Coronary artery (tissue), 2 donors: ENCODE measurements around the gene SHISA5.
A peak's percentile ranks its signal among the peaks of the same experiment; 100 is the strongest.

ENCODE experiments used
- DNase-seq: peaks from one replicate; pipeline ENCODE4 v3.0.0-alpha.2; 2017; ENCODE audit warnings: low spot score
- H3K27ac ChIP-seq, 2 donors: fragments of 200-600 bp; sonication (generic); one replicate each; pipeline ENCODE4 v1.5.1; 2016 to 2019
- H3K4me3 ChIP-seq: fragments of 200-600 bp; sonication (generic); 2 replicates; pipeline ENCODE4 v1.5.1; 2016; ENCODE audit warnings: mild to moderate bottlenecking, moderate library complexity
- TF ChIP-seq, protein P1 (sequence below): fragments of 200-600 bp; sonication (generic); IDR thresholded peaks from one replicate; pipeline ENCODE4 v1.5.1; 2019; ENCODE audit warnings: antibody characterized with exemption

The SHISA5 gene

DNA sequence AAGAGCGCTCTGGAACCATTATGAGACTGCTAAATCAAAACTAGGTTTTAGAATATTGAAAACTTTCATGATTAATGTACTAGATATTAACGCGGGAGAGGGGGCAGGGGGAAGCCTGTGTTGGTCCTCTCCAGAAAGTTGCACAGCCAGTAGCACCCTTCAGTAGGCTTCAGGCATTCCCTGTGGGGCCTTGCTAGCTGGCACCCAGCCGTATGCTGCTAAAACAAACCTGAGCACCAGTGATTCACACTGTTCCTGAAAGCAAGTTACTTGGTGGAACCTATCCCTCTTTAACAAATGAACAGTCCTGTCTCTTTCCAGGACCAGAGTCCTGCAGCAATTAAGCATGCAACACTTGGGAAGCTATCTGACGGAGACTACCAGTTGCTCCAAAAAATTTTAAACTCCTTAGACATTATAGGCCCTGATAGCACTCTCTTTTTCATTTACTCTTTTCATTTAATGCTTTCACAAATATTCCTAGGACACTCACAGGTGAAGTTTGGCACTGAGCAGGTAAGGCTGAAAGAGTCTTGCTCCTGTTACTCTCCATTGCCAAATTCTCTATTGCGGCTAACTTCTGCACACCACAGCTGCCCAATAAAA, 58.6 kb downstream of the SHISA5 start:
- TF ChIP-seq, protein P1, sequence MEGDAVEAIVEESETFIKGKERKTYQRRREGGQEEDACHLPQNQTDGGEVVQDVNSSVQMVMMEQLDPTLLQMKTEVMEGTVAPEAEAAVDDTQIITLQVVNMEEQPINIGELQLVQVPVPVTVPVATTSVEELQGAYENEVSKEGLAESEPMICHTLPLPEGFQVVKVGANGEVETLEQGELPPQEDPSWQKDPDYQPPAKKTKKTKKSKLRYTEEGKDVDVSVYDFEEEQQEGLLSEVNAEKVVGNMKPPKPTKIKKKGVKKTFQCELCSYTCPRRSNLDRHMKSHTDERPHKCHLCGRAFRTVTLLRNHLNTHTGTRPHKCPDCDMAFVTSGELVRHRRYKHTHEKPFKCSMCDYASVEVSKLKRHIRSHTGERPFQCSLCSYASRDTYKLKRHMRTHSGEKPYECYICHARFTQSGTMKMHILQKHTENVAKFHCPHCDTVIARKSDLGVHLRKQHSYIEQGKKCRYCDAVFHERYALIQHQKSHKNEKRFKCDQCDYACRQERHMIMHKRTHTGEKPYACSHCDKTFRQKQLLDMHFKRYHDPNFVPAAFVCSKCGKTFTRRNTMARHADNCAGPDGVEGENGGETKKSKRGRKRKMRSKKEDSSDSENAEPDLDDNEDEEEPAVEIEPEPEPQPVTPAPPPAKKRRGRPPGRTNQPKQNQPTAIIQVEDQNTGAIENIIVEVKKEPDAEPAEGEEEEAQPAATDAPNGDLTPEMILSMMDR: no peak
- Histone ChIP-seq H3K4me3 (no peak overlapping the region), H3K27ac (no peak overlapping the region)
- no peak for DNase-seq

DNA sequence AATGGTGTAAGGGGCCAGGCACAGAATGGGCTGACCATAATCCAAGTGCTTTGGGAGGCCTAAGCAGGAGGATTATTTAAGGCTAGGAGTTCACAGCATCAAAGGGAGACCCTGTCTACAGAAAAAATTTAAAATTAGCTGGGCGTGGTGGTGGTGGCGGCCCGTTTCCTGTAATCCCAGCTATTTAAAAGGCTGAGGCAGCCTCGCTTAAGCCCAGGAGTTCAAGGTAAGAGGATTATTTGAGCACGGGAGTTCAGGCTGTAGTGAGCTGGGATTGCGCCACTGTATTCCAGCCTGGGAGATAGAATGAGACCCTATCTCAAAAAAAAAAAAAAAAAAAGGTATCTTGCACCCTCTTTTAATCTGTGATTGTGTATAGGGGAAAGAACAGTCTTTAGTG, 62.0 kb downstream of the SHISA5 start:
- Histone ChIP-seq H3K27ac (no peak overlapping the region), H3K4me3 (peak overlapping the region; percentile 1)
- TF ChIP-seq, protein P1: no peak
- DNase-seq: no peak

DNA sequence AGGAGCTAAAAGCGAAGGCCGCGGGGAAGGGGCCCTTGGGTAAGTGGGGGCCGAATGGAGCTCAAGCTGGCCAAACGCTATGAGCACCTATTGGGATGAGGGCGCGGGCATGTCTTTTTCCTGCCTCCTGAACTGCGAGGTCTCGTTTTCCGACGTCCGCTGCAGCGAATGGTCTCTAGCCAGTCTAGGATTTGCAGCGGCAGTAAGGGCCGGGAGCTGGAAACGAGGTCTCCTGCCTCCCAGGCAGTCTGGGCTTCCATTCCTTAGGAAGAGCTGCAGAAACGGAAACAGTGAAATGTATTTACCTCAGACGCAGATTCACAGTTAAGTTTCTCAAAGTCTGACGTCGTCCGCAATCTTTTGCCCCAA, 63.4 kb downstream of the SHISA5 start:
- TF ChIP-seq, protein P1: no peak
- Histone ChIP-seq H3K4me3 (peak overlapping the region; percentile 94), H3K27ac (peak overlapping the region; percentile 82 to 97)
- peak; percentile 73 for DNase-seq

DNA sequence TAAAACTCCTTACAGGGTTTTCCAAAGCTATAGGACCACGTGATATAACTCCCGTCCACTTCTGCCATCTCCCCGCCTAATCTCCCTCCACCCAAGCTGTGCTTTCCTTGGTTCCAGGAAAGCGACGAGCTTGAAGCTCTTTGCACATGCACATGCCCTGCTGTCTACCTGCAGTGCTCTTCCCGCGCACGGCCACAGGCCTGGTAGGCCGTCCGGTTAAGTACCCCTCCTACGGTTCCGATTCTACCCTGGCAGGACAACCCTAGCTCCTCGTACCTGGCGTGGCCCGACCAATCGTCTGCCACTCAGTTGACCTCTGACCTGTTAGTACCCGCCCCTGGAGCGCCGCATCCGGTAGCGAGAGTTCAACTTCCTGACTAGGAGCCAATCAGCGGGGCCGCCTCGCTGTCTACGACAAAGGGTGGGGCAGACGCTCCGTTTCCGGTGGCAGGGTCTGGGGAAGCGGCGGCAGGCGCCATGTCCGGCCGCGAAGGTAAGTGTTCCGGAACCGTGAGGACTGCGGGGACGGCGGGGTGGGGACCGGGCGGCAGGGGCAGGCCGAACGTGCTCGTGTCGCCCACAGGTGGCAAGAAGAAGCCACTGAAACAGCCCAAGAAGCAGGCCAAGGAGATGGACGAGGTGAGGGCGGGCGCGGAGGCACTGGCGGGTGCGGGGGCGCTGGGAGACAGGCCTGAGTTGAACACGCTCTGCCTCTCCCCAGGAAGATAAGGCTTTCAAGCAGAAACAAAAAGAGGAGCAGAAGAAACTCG, 64.0 kb downstream of the SHISA5 start, which contains the start of the genes CCDC51 and TMA7:
Gene CCDC51, minus strand, starts transcription at position 300 of the 770 bp plus-strand sequence. CDS start 4,991 bp downstream, outside the sequence.
Gene TMA7, plus strand, starts transcription at position 438 of the 770 bp plus-strand sequence. Its CDS starts 40 bp downstream, at position 478.
- TF ChIP-seq, protein P1: no peak
- H3K27ac ChIP-seq: peak within 1 kb of the TSS; percentile 82 to 97
- DNase-seq: peak; percentile 99
- H3K4me3 ChIP-seq: peak within 1 kb of the TSS; percentile 94

DNA sequence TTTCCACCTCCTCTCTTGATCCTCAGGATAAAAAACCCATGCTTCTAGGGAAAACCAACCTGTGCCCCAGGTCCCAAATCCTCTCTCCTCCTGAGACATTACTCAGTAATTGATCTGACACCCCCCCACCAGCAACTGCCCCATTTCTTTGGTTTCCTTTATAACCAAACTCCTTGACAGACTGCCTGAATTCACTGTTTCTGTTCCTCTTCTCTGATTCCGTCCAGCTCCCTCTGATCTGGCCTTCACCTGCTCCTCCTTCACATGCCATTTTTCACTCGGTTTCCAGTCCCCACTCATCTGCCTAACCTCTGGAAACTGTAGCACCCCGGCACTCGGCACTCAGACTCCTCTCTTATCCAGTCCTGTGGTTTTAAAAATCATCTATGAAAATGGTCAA, 66.2 kb downstream of the SHISA5 start:
- DNase-seq: no peak
- TF ChIP-seq, protein P1: no peak
- H3K4me3 ChIP-seq: no peak overlapping the region
- no peak overlapping the region for H3K27ac ChIP-seq

DNA sequence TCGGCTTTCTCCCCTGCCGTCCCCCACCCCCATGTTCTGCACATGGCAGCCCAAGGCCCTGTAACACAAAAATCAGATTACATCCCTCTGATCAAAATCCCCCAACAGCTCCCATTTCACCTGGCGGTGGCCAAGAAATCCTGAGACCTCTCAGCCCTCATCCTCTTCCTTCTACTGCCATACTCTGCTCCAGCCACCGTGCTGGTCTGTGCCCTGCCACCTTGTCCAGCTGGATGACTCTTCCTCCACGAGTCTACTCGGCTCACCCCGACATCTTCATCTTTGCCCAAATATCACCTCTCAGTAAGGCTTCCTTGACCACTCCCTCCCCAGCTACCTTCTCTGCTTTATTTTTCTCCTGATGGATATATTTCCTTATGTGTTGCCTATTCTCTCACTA, 67.1 kb downstream of the SHISA5 start:
- DNase-seq: peak; percentile 65
- H3K27ac ChIP-seq: no peak overlapping the region
- H3K4me3 ChIP-seq: no peak overlapping the region
- TF ChIP-seq, protein P1: no peak

DNA sequence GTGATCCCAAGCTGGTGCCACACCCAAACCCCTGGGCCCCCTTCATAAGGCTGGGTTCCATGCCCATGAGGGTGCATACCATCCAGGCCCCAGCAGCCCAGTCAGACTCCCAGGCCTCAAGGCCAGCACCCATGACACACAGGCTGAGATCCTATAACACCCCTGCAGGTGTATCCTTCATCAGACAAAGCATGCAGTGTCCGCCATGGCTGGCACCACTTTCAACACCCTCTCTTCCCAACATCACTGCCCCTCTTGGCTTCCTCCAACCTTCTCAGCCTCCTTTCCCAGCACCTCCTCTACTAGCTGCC, 67.5 kb downstream of the SHISA5 start:
- DNase-seq: peak; percentile 71
- TF ChIP-seq, protein P1: no peak
- H3K27ac ChIP-seq: peak overlapping the region in 1 of 2 donors; percentile 52
- no peak overlapping the region for H3K4me3 ChIP-seq
